ENCODE measurements around the gene IRF3. TPM values are rescaled to one million over a fixed set of nuclear protein-coding genes. Genes with fewer than 3 reads are reported as not detected.

IRF3 gene
- polyA plus RNA-seq, 1 donor (not counting 4 experiments of a cell fraction or from before 2014, with no cell fraction given): 50.4 TPM

GRCh38 chr19:49701271-49701786, 35.7 kb upstream of the IRF3 start:
- H3K4me2 ChIP-seq (ENCODE audit: control insufficient read depth, extremely low read depth, insufficient read depth, low read depth, low read length): no peak overlapping the region
- H2AFZ ChIP-seq (ENCODE audit: control insufficient read depth, low read length): no peak overlapping the region
- no peaks in the 10 kb centered on the region for H4K20me1 ChIP-seq (ENCODE audit: control insufficient read depth, extremely low read depth, insufficient read depth, low read length)
- H3K27ac ChIP-seq (ENCODE audit: control insufficient read depth, insufficient read depth, low read length): no peak overlapping the region
- TF ChIP-seq EZH2 (IDR thresholded peaks at IDR 0.05; ENCODE audit: low read length): no peak
- TF ChIP-seq CTCF (optimal IDR thresholded peaks at IDR 0.05 in 1 of 3, IDR thresholded peaks at IDR 0.05 in 1 of 3, conservative IDR thresholded peaks at IDR 0.05 in 1 of 3; ENCODE audit: extremely low read depth in 1 of 3, insufficient read depth in 2 of 3, low read length in 3 of 3): peak in 1 of 3 experiments; percentile 10
- dilution Hi-C loops (cut with MboI; ENCODE audit: extremely low pct_ligation_motif_present, low sequenced_read_pairs): no loop called here
- FAIRE-seq (no peak), DNase-seq (ENCODE audit: low read depth, low spot score) (no peak)
- H3K9me1 ChIP-seq (ENCODE audit: control insufficient read depth, extremely low read depth, insufficient read depth, low read length): no peaks in the 10 kb centered on the region
- no peaks in the 10 kb centered on the region for H3K4me1 ChIP-seq (ENCODE audit: control insufficient read depth, extremely low read depth, insufficient read depth, low read length)
- no peaks in the 10 kb centered on the region for H3K36me3 ChIP-seq (ENCODE audit: control insufficient read depth in 2 of 2, extremely low read depth in 1 of 2, insufficient read depth in 2 of 2, low read length in 2 of 2)
- no peak overlapping the region for H3K4me3 ChIP-seq (ENCODE audit: control insufficient read depth in 2 of 3, extremely low read depth in 1 of 3, insufficient read depth in 2 of 3, low read depth in 1 of 3, low read length in 3 of 3)
- no peaks in the 10 kb centered on the region for H3K9me3 ChIP-seq (ENCODE audit: control insufficient read depth, low read depth, low read length)
- no peaks in the 10 kb centered on the region for H3K79me2 ChIP-seq (ENCODE audit: control insufficient read depth, insufficient read depth, low read length)
- peaks cover 14% of the 10 kb centered on the region for H3K27me3 ChIP-seq (ENCODE audit: control insufficient read depth, extremely low read depth, insufficient read depth, low read length)
- H3K9ac ChIP-seq (ENCODE audit: control insufficient read depth, extremely low read depth, insufficient read depth, low read length): no peak overlapping the region

- Histone ChIP-seq H3K4me3 (ENCODE audit: control insufficient read depth in 2 of 3, extremely low read depth in 1 of 3, insufficient read depth in 2 of 3, low read depth in 1 of 3, low read length in 3 of 3) (no peak overlapping the region), H3K9ac (ENCODE audit: control insufficient read depth, extremely low read depth, insufficient read depth, low read length) (no peak overlapping the region), H4K20me1 (ENCODE audit: control insufficient read depth, extremely low read depth, insufficient read depth, low read length) (no peaks in the 10 kb centered on the region), H2AFZ (ENCODE audit: control insufficient read depth, low read length) (no peak overlapping the region), H3K9me3 (ENCODE audit: control insufficient read depth, low read depth, low read length) (no peaks in the 10 kb centered on the region), H3K4me1 (ENCODE audit: control insufficient read depth, extremely low read depth, insufficient read depth, low read length) (no peaks in the 10 kb centered on the region), H3K36me3 (ENCODE audit: control insufficient read depth in 2 of 2, extremely low read depth in 1 of 2, insufficient read depth in 2 of 2, low read length in 2 of 2) (no peaks in the 10 kb centered on the region), H3K27ac (ENCODE audit: control insufficient read depth, insufficient read depth, low read length) (no peak overlapping the region), H3K79me2 (ENCODE audit: control insufficient read depth, insufficient read depth, low read length) (no peaks in the 10 kb centered on the region), H3K27me3 (ENCODE audit: control insufficient read depth, extremely low read depth, insufficient read depth, low read length) (peaks cover 14% of the 10 kb centered on the region), H3K9me1 (ENCODE audit: control insufficient read depth, extremely low read depth, insufficient read depth, low read length) (no peaks in the 10 kb centered on the region), H3K4me2 (ENCODE audit: control insufficient read depth, extremely low read depth, insufficient read depth, low read depth, low read length) (no peak overlapping the region)
- dilution Hi-C loops (cut with MboI; ENCODE audit: extremely low pct_ligation_motif_present, low sequenced_read_pairs): no loop called here
- TF ChIP-seq EZH2 (IDR thresholded peaks at IDR 0.05; ENCODE audit: low read length): no peak
- no peak for TF ChIP-seq CTCF (optimal IDR thresholded peaks at IDR 0.05 in 1 of 3, IDR thresholded peaks at IDR 0.05 in 1 of 3, conservative IDR thresholded peaks at IDR 0.05 in 1 of 3; ENCODE audit: extremely low read depth in 1 of 3, insufficient read depth in 2 of 3, low read length in 3 of 3)
- no peak for FAIRE-seq
- no peak for DNase-seq (ENCODE audit: low read depth, low spot score)
Observed at GRCh38 chr19:49700563-49700962, 34.9 kb upstream of the IRF3 start.

All from keratinocyte (primary cell).